Measurements from ENCODE around the gene KCTD16.

- TF ChIP-seq CTCF (IDR thresholded peaks at IDR 0.05) (no peak), POLR2A (IDR thresholded peaks at IDR 0.05) (no peak)
These were observed 27.0 kb upstream of the KCTD16 start for GRCh38 chr5:144143625-144144024.

Data from Peyer's patch (tissue), 4 donors.